Measurements from ENCODE around the gene IQCF6. TPM values are rescaled to one million over a fixed set of nuclear protein-coding genes. Genes with fewer than 3 reads are reported as not detected.
"Not testable (repeated sequence)": the region's sequence is repeated elsewhere in the genome, so short reads cannot be mapped to it uniquely, and the experiment has no call there.

The IQCF6 gene
- total RNA-seq, 1 donor from 2014 or later, result not detected

GRCh38 chr3:51794206-51794605, 15.2 kb upstream of the IQCF6 start:
- no peak for TF ChIP-seq CTCF (conservative IDR thresholded peaks at IDR 0.05)
- H3K27ac Mint-ChIP-seq (ENCODE audit: unreplicated experiment), result no peak overlapping the region
- DNase-seq (ENCODE audit: low read depth, low spot score), result no peak
- H3K27me3 Mint-ChIP-seq (ENCODE audit: low read depth), result peaks cover 32% of the 10 kb centered on the region
- no peaks in the 10 kb centered on the region for H3K9me3 Mint-ChIP-seq
- H3K4me1 Mint-ChIP-seq, result peaks cover 13% of the 10 kb centered on the region
- H3K4me3 Mint-ChIP-seq, result no peak overlapping the region
- H3K36me3 Mint-ChIP-seq (ENCODE audit: low read depth), result no peaks in the 10 kb centered on the region

DNA sequence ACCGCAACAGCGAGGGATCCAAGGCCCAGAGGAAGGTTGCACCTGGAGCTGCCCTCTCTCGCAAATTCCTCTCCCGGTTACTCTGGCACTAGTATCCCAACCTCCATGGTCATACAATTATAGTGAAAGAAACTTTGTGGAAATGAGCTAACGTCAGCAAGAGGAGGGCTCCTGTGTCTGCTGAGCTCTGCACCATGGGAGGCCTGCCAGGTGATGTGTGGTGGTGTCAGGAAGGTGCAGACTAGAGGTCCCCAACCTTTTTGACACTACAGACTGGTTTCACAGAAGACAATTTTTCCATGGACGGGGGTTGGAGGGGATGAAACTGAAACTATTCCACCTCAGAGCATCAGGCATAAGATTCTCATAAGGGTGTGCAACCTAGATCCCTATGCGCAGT, 13.2 kb upstream of the IQCF6 start:
- Mint-ChIP-seq H3K27me3 (ENCODE audit: low read depth) (peaks cover 25% of the 10 kb centered on the region), H3K9me3 (no peaks in the 10 kb centered on the region), H3K36me3 (ENCODE audit: low read depth) (no peaks in the 10 kb centered on the region), H3K4me1 (no peaks in the 10 kb centered on the region), H3K4me3 (no peak overlapping the region), H3K27ac (ENCODE audit: unreplicated experiment) (no peak overlapping the region)
- DNase-seq (ENCODE audit: low read depth, low spot score), result no peak
- TF ChIP-seq CTCF (conservative IDR thresholded peaks at IDR 0.05), result no peak

DNA sequence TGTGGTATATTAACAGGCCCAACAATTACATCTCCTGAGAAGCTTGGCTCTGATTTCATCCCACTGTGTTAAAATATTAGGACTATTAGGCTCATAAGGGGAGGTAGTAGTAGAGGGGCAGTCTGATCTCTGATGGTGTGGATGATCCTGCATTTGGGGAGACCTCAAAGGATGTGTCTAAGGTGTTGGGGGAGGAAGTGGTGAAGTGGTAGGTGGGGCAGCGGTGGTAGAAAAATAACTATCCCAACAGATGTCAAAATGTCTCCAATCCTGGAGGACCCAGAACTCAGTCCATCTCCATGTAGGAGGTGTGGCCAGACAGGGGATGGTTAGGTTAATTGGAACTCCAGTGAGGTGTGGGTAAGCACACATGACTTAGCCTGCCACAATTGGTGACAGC, 10.4 kb upstream of the IQCF6 start:
- no peak for TF ChIP-seq CTCF (conservative IDR thresholded peaks at IDR 0.05)
- Mint-ChIP-seq H3K4me1 (no peaks in the 10 kb centered on the region), H3K9me3 (no peaks in the 10 kb centered on the region), H3K27me3 (ENCODE audit: low read depth) (peaks cover 30% of the 10 kb centered on the region), H3K36me3 (ENCODE audit: low read depth) (no peaks in the 10 kb centered on the region), H3K27ac (ENCODE audit: unreplicated experiment) (no peak overlapping the region), H3K4me3 (no peak overlapping the region)
- no peak for DNase-seq (ENCODE audit: low read depth, low spot score)

GRCh38 chr3:51787576-51787975, 8.5 kb upstream of the IQCF6 start:
- H3K4me1 Mint-ChIP-seq; DNase-seq (ENCODE audit: low read depth, low spot score); H3K27ac Mint-ChIP-seq (ENCODE audit: unreplicated experiment); H3K9me3 Mint-ChIP-seq; H3K36me3 Mint-ChIP-seq (ENCODE audit: low read depth); H3K4me3 Mint-ChIP-seq: not testable (repeated sequence)
- peaks cover 47% of the 10 kb centered on the region for H3K27me3 Mint-ChIP-seq (ENCODE audit: low read depth)

DNA sequence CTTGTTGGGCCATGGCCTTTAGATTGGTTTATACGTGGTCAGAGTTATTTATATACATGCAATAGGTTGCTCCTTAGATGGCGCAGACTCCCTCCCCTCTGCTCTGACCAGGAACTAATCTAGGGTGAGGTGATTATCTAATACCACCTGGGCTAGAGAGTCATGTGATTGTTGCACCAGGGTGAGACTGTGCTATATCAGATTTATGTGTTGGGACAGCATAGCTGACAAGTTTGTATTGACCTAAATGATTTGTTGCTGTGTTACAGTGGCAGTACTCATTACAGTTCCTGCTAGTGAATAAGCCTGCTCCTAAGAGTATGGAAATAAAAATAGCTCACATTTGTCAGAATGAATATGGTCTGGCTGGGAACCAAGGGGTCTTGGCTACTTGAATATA, 7.2 kb upstream of the IQCF6 start:
- Mint-ChIP-seq H3K27me3 (ENCODE audit: low read depth) (peaks cover 51% of the 10 kb centered on the region), H3K36me3 (ENCODE audit: low read depth) (no peaks in the 10 kb centered on the region), H3K4me1 (no peaks in the 10 kb centered on the region), H3K27ac (ENCODE audit: unreplicated experiment) (no peak overlapping the region), H3K4me3 (no peak overlapping the region), H3K9me3 (no peaks in the 10 kb centered on the region)
- no peak for DNase-seq (ENCODE audit: low read depth, low spot score)
- no peak for TF ChIP-seq CTCF (conservative IDR thresholded peaks at IDR 0.05)

DNA sequence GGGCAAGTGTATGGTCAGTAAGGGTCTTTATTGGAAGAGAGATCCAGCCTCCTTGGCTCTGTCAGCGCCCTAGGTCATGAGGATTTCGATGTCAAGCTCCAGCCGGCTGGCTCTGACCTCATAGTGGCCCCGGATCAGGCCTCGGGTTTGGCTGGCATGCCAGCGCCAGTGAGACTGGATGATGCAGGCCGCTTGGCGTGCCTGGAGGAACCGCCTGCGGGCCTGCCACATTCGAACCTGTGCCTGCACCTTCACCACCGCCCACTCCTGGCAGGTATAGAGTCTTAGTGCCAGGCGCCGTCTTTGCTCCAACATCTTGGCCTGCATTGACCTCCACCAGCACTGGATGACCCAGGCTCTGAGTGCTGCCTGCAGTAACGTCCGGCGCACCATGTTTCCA, 483 bp downstream of the IQCF6 start:
- Mint-ChIP-seq H3K9me3 (no peaks in the 10 kb centered on the region), H3K36me3 (ENCODE audit: low read depth) (no peaks in the 10 kb centered on the region), H3K27ac (ENCODE audit: unreplicated experiment) (no peak overlapping the region), H3K27me3 (ENCODE audit: low read depth) (peaks cover 31% of the 10 kb centered on the region), H3K4me1 (no peaks in the 10 kb centered on the region), H3K4me3 (no peak overlapping the region)
- DNase-seq (ENCODE audit: low read depth, low spot score), result no peak
- no peak for TF ChIP-seq CTCF (conservative IDR thresholded peaks at IDR 0.05)
